Suprapubic skin (tissue), 3 donors: ENCODE measurements around the gene TUBGCP6.
A peak's percentile ranks its signal among the peaks of the same experiment; 100 is the strongest.

Experiments used
- POLR2A ChIP-seq, 2 donors: fragments of 450-650 bp; IDR thresholded peaks; one replicate each; pipeline ENCODE4 v1.6.1; 2017; ENCODE audit warnings: antibody characterized with exemption in 2 of 2, mild to moderate bottlenecking in 2 of 2, moderate library complexity in 2 of 2
- TF ChIP-seq, protein P1 (sequence below), 2 donors: fragments of 200-600 bp in 1 of 2; fragments of 450-650 bp in 1 of 2; sonication (generic) in 1 of 2; IDR thresholded peaks; one replicate each; pipeline ENCODE4 v1.5.1; 2016 to 2019; ENCODE audit warnings: antibody characterized with exemption in 2 of 2, mild to moderate bottlenecking in 1 of 2, moderate library complexity in 1 of 2

DNA sequence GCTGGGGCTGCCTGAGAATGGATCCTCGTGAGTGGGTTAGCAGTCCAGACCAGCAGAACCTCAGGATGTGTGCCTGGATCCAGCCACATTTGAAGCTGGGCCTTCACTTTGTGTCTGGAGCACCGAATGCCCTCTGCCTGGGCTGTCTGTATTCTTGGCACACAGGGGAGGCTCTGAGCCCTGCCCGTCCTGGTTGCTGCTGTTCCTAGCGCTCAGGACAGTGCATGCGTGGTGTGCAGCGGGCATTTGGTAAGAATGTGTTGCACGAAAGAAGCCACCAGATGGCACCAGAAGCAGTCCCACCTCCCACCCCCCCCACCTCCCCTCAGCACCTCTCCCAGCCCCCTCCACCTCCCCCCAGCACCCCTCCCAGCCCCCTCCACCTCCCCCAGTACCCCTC, 29.5 kb upstream of the TUBGCP6 start:
- TF ChIP-seq, protein P1, sequence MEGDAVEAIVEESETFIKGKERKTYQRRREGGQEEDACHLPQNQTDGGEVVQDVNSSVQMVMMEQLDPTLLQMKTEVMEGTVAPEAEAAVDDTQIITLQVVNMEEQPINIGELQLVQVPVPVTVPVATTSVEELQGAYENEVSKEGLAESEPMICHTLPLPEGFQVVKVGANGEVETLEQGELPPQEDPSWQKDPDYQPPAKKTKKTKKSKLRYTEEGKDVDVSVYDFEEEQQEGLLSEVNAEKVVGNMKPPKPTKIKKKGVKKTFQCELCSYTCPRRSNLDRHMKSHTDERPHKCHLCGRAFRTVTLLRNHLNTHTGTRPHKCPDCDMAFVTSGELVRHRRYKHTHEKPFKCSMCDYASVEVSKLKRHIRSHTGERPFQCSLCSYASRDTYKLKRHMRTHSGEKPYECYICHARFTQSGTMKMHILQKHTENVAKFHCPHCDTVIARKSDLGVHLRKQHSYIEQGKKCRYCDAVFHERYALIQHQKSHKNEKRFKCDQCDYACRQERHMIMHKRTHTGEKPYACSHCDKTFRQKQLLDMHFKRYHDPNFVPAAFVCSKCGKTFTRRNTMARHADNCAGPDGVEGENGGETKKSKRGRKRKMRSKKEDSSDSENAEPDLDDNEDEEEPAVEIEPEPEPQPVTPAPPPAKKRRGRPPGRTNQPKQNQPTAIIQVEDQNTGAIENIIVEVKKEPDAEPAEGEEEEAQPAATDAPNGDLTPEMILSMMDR (IDR thresholded peaks at IDR 0.05), result peak in 1 of 2 donors; percentile 33
- no peak for TF ChIP-seq POLR2A (IDR thresholded peaks at IDR 0.05)
